ENCODE data around the gene DYNC1H1. TPM values are rescaled to one million over a fixed set of nuclear protein-coding genes. Genes with fewer than 3 reads are reported as not detected.
A peak's percentile ranks its signal among the peaks of the same experiment; 100 is the strongest.

Gene DYNC1H1
- total RNA-seq, 4 donors from 2014 or later: 546 to 624 (median 593) TPM

GRCh38 chr14:101927859-101928258 is 36.5 kb upstream of the DYNC1H1 start:
- H3K4me3 ChIP-seq (ENCODE audit: low read depth, poor library complexity, severe bottlenecking): no peak overlapping the region
- intact Hi-C loops (cut with DNase I; ENCODE audit: low total_unique reads): no loop called here
- TF ChIP-seq CTCF (IDR thresholded peaks at IDR 0.05): no peak
- peak; percentile 84 to 94 for DNase-seq (ENCODE audit: low spot score in 2 of 2)
- WGBS, 2 donors: 35% methylated on average over 10 of the region's 10 CpGs

- WGBS, 2 donors: 81 to 86% methylated on average over 24 of the region's 24 CpGs
- no peak overlapping the region for H3K4me3 ChIP-seq (ENCODE audit: low read depth, poor library complexity, severe bottlenecking)
- TF ChIP-seq CTCF (IDR thresholded peaks at IDR 0.05): no peak
- TF ChIP-seq POLR2A (IDR thresholded peaks at IDR 0.05): no peak
- no peak for DNase-seq (ENCODE audit: low spot score in 2 of 2)
- intact Hi-C loops (cut with DNase I; ENCODE audit: low total_unique reads): no loop called here
Observed at GRCh38 chr14:101928415-101928841, 35.9 kb upstream of the DYNC1H1 start.

- DNase-seq (ENCODE audit: low spot score in 2 of 2): no peak
- H3K4me3 ChIP-seq (ENCODE audit: low read depth, poor library complexity, severe bottlenecking): no peak overlapping the region
- intact Hi-C loops (cut with DNase I; ENCODE audit: low total_unique reads): no loop called here
- TF ChIP-seq CTCF (IDR thresholded peaks at IDR 0.05) (no peak), POLR2A (IDR thresholded peaks at IDR 0.05) (no peak)
- 96 to 98% methylated on average over 10 of the region's 10 CpGs for WGBS, 2 donors
Observed at GRCh38 chr14:101929096-101929495, 35.3 kb upstream of the DYNC1H1 start.

- no peak overlapping the region for H3K4me3 ChIP-seq (ENCODE audit: low read depth, poor library complexity, severe bottlenecking)
- intact Hi-C loops (cut with DNase I; ENCODE audit: low total_unique reads): no loop called here
- no peak for DNase-seq (ENCODE audit: low spot score in 2 of 2)
- WGBS, 2 donors: 86 to 95% methylated on average over 9 of the region's 9 CpGs
- TF ChIP-seq CTCF (IDR thresholded peaks at IDR 0.05) (no peak), POLR2A (IDR thresholded peaks at IDR 0.05) (no peak)
Observed at GRCh38 chr14:101929946-101930345, 34.4 kb upstream of the DYNC1H1 start.

GRCh38 chr14:101932673-101933072 is 31.7 kb upstream of the DYNC1H1 start:
- no peak for DNase-seq (ENCODE audit: low spot score in 2 of 2)
- no peak for TF ChIP-seq POLR2A (IDR thresholded peaks at IDR 0.05)
- intact Hi-C loops (cut with DNase I; ENCODE audit: low total_unique reads): no loop called here
- WGBS, 2 donors: 72 to 75% methylated on average over 7 of the region's 7 CpGs
- no peak overlapping the region for H3K4me3 ChIP-seq (ENCODE audit: low read depth, poor library complexity, severe bottlenecking)

- WGBS, 2 donors: 85 to 88% methylated on average over 15 to 16 of the region's 16 CpGs
- DNase-seq (ENCODE audit: low spot score in 2 of 2): no peak
- H3K4me3 ChIP-seq (ENCODE audit: low read depth, poor library complexity, severe bottlenecking): no peak overlapping the region
- TF ChIP-seq CTCF (IDR thresholded peaks at IDR 0.05) (no peak), POLR2A (IDR thresholded peaks at IDR 0.05) (no peak)
- intact Hi-C loops (cut with DNase I; ENCODE audit: low total_unique reads): no loop called here
Observed at GRCh38 chr14:101933209-101933608, 31.2 kb upstream of the DYNC1H1 start.

Measured in lower leg skin (tissue), 4 donors.